Mesodermal cell (in vitro differentiated cells): ENCODE results near the gene TMCO4.

Source experiments
- H3K27ac ChIP-seq: 2 replicates; pipeline ENCODE4 v1.7.0; 2013; ENCODE audit warnings: mild to moderate bottlenecking, low read depth, low read length, moderate library complexity; ENCODE audit not compliant: severe bottlenecking
- H3K36me3 ChIP-seq: 2 replicates; pipeline ENCODE4 v1.7.1; 2013; ENCODE audit warnings: mild to moderate bottlenecking, low read length, moderate library complexity; ENCODE audit not compliant: control insufficient read depth, insufficient read depth
- H3K4me1 ChIP-seq: one replicate; pipeline ENCODE4 v1.7.1; 2013; ENCODE audit warnings: mild to moderate bottlenecking, low read length; ENCODE audit not compliant: insufficient read depth, control insufficient read depth, poor library complexity, severe bottlenecking
- H3K4me3 ChIP-seq: 2 replicates; pipeline ENCODE4 v1.7.0; 2013; ENCODE audit warnings: low read length, control low read depth, mild to moderate bottlenecking; ENCODE audit not compliant: insufficient read depth, poor library complexity, severe bottlenecking; ENCODE audit errors: extremely low read depth
- H3K9me3 ChIP-seq: 2 replicates; pipeline ENCODE4 v1.7.1; 2013; ENCODE audit warnings: mild to moderate bottlenecking, low read length, moderate library complexity; ENCODE audit not compliant: control insufficient read depth
- whole genome bisulfite sequencing, 2 experiments: methylation state at CpG; one replicate each; pipeline ENCODE4 v1.1.5; 2013; ENCODE audit warnings: missing lambda C conversion rate in 2 of 2; ENCODE audit not compliant: insufficient coverage in 2 of 2; 5-methylcytosine and 5-hydroxymethylcytosine counted together

The TMCO4 gene

GRCh38 chr1:19672237-19672636, 127.5 kb downstream of the TMCO4 start:
- Histone ChIP-seq H3K36me3 (no peaks in the 10 kb centered on the region), H3K4me1 (no peaks in the 10 kb centered on the region), H3K27ac (no peak overlapping the region), H3K4me3 (no peak overlapping the region), H3K9me3 (no peaks in the 10 kb centered on the region)
- WGBS, 2 experiments: 79 to 89% methylated on average over 1 to 4 of the region's 6 CpGs

GRCh38 chr1:19670787-19671186, 128.9 kb downstream of the TMCO4 start:
- WGBS, 2 experiments: 87 to 93% methylated on average over 2 to 3 of the region's 4 CpGs
- no peak overlapping the region for H3K4me3 ChIP-seq
- no peaks in the 10 kb centered on the region for H3K36me3 ChIP-seq
- no peaks in the 10 kb centered on the region for H3K4me1 ChIP-seq
- H3K9me3 ChIP-seq: no peaks in the 10 kb centered on the region
- H3K27ac ChIP-seq: no peak overlapping the region

GRCh38 chr1:19668888-19669287, 130.8 kb downstream of the TMCO4 start:
- no peak overlapping the region for H3K4me3 ChIP-seq
- WGBS, 2 experiments: 74 to 100% methylated on average over 3 to 6 of the region's 8 CpGs
- no peaks in the 10 kb centered on the region for H3K36me3 ChIP-seq
- no peak overlapping the region for H3K27ac ChIP-seq
- H3K9me3 ChIP-seq: no peaks in the 10 kb centered on the region
- no peaks in the 10 kb centered on the region for H3K4me1 ChIP-seq

GRCh38 chr1:19665496-19666465, 133.9 kb downstream of the TMCO4 start:
- Histone ChIP-seq H3K4me1 (no peaks in the 10 kb centered on the region), H3K9me3 (no peaks in the 10 kb centered on the region), H3K27ac (no peak overlapping the region), H3K4me3 (no peak overlapping the region), H3K36me3 (no peaks in the 10 kb centered on the region)
- WGBS, 2 experiments: 28 to 31% methylated on average over 57 to 71 of the region's 84 CpGs

GRCh38 chr1:19665186-19665495, 134.6 kb downstream of the TMCO4 start:
- H3K4me1 ChIP-seq: no peaks in the 10 kb centered on the region
- no peak overlapping the region for H3K27ac ChIP-seq
- peak overlapping the region; percentile 16 for H3K4me3 ChIP-seq
- 3% methylated on average over 21 of the region's 23 CpGs; no CpG with 5 or more reads in 1 of the 2 experiments for WGBS, 2 experiments
- H3K36me3 ChIP-seq: no peaks in the 10 kb centered on the region
- H3K9me3 ChIP-seq: no peaks in the 10 kb centered on the region

- H3K4me1 ChIP-seq: no peaks in the 10 kb centered on the region
- no peaks in the 10 kb centered on the region for H3K9me3 ChIP-seq
- no peak within 1 kb of the TSS for H3K27ac ChIP-seq
- no peaks in the 10 kb centered on the region for H3K36me3 ChIP-seq
- H3K4me3 ChIP-seq: peak within 1 kb of the TSS; percentile 16
- WGBS, 2 experiments: 2 to 7% methylated on average over 39 to 64 of the region's 80 CpGs
These were observed 135.1 kb downstream of the TMCO4 start, which contains the start of gene HTR6 for GRCh38 chr1:19664453-19665185. Gene HTR6 (plus strand): TSS chr1:19664875. CDS start chr1:19665754, 879 bp downstream.

GRCh38 chr1:19662313-19662712, 137.4 kb downstream of the TMCO4 start:
- Histone ChIP-seq H3K4me3 (no peak overlapping the region), H3K9me3 (no peaks in the 10 kb centered on the region), H3K36me3 (no peaks in the 10 kb centered on the region), H3K4me1 (peaks cover 6% of the 10 kb centered on the region), H3K27ac (no peak overlapping the region)
- WGBS, 2 experiments: 75 to 81% methylated on average over 1 to 2 of the region's 3 CpGs

GRCh38 chr1:19661721-19662228, 137.9 kb downstream of the TMCO4 start:
- Histone ChIP-seq H3K4me1 (peaks cover 10% of the 10 kb centered on the region), H3K9me3 (no peaks in the 10 kb centered on the region), H3K27ac (no peak overlapping the region), H3K4me3 (no peak overlapping the region), H3K36me3 (no peaks in the 10 kb centered on the region)
- WGBS, 2 experiments: 35 to 37% methylated on average over 5 of the region's 9 CpGs

GRCh38 chr1:19658186-19658585, 141.5 kb downstream of the TMCO4 start:
- Histone ChIP-seq H3K36me3 (no peaks in the 10 kb centered on the region), H3K9me3 (no peaks in the 10 kb centered on the region), H3K27ac (no peak overlapping the region), H3K4me3 (no peak overlapping the region), H3K4me1 (peaks cover 10% of the 10 kb centered on the region)
- WGBS, 2 experiments: 95 to 99% methylated on average over 10 to 13 of the region's 13 CpGs

- H3K27ac ChIP-seq: no peak overlapping the region
- H3K4me3 ChIP-seq: no peak overlapping the region
- no peaks in the 10 kb centered on the region for H3K36me3 ChIP-seq
- no peaks in the 10 kb centered on the region for H3K9me3 ChIP-seq
- H3K4me1 ChIP-seq: peaks cover 10% of the 10 kb centered on the region
- 100% methylated on average over 1 to 3 of the region's 10 CpGs for WGBS, 2 experiments
These were observed 142.2 kb downstream of the TMCO4 start for GRCh38 chr1:19657511-19657910.
